SK-N-SH (cell line): ENCODE results near the gene NLRP1. TPM values are rescaled to one million over a fixed set of nuclear protein-coding genes. Genes with fewer than 3 reads are reported as not detected.

Source experiments
- CTCF ChIA-PET: fragments of 300-600, 350-600 bp; formaldehyde crosslinking; extraction: SDS; loops from one replicate; lab custom pipeline; 2021; lab: Yijun Ruan, JAX
- POLR2A ChIA-PET: fragments of 350-600 bp; sonication (Branson Sonifier 250); formaldehyde crosslinking; extraction: SDS; loops from one replicate; lab custom pipeline; 2020; ENCODE audit warnings: antibody characterized with exemption, inconsistent platforms; lab: Yijun Ruan, JAX
- DNase-seq: peaks from one replicate; pipeline ENCODE4 v3.0.0; 2012
- H2AFZ ChIP-seq: fragments of 200-600 bp; sonication (generic); 2 replicates; pipeline ENCODE4 v1.8.1; 2016; ENCODE audit warnings: antibody characterized with exemption, mild to moderate bottlenecking, low read depth
- H3F3A ChIP-seq: fragments of 200-600 bp; sonication (generic); replicated peaks from 2 replicates; pipeline ENCODE3; 2016; ENCODE audit warnings: antibody characterized with exemption, mild to moderate bottlenecking; ENCODE audit not compliant: insufficient read depth
- H3K27ac ChIP-seq, 2 experiments: fragments of 200-500 bp in 1 of 2; fragments of 200-600 bp in 1 of 2; sonication (Bioruptor generic) in 1 of 2; sonication (generic), shearing (Covaris generic) in 1 of 2; 2 replicates each; pipeline versions ENCODE4 v1.5.1 to v1.6.1; 2014 to 2016; ENCODE audit warnings: low read depth in 2 of 2, inconsistent platforms in 1 of 2, low read length in 1 of 2, mild to moderate bottlenecking in 1 of 2, mixed read lengths in 1 of 2
- H3K27me3 ChIP-seq: fragments of 200-600 bp; sonication (generic), shearing (Covaris generic); 2 replicates; pipeline ENCODE4 v1.6.1; 2016; ENCODE audit warnings: mixed run types; ENCODE audit not compliant: insufficient read depth
- H3K36me3 ChIP-seq, 2 experiments: fragments of 200-500 bp in 1 of 2; fragments of 200-600 bp in 1 of 2; sonication (Bioruptor generic) in 1 of 2; sonication (generic) in 1 of 2; replicated peaks in 1 of 2; 2 replicates each; pipeline versions ENCODE3 to v1.5.1; 2014 to 2016; ENCODE audit warnings: low read length in 1 of 2, mild to moderate bottlenecking in 1 of 2; ENCODE audit not compliant: insufficient read depth in 2 of 2, control insufficient read depth in 1 of 2
- H3K4me1 ChIP-seq, 2 experiments: fragments of 200-500 bp in 1 of 2; fragments of 200-600 bp in 1 of 2; sonication (Bioruptor generic) in 1 of 2; sonication (generic), shearing (Covaris generic) in 1 of 2; 2 replicates each; pipeline versions ENCODE4 v1.5.1 to v1.6.1; 2014 to 2016; ENCODE audit warnings: low read depth in 1 of 2, low read length in 1 of 2, mixed run types in 1 of 2; ENCODE audit not compliant: insufficient read depth in 2 of 2, control insufficient read depth in 1 of 2
- H3K4me2 ChIP-seq: fragments of 200-600 bp; sonication (generic), shearing (Covaris generic); 2 replicates; pipeline ENCODE4 v1.6.1; 2017; ENCODE audit warnings: mixed run types
- H3K4me3 ChIP-seq, 2 experiments: fragments of 200-500 bp in 1 of 2; fragments of 200-600 bp in 1 of 2; sonication (Bioruptor generic) in 1 of 2; sonication (generic), shearing (Covaris generic) in 1 of 2; 2 replicates each; pipeline versions ENCODE4 v1.5.1 to v1.8.1; 2014 to 2016; ENCODE audit warnings: low read depth in 2 of 2, inconsistent platforms in 1 of 2, low read length in 1 of 2, mild to moderate bottlenecking in 1 of 2, mixed read lengths in 1 of 2, moderate library complexity in 1 of 2
- H3K79me2 ChIP-seq: fragments of 200-600 bp; sonication (generic); 2 replicates; pipeline ENCODE4 v1.8.1; 2017; ENCODE audit warnings: mild to moderate bottlenecking; ENCODE audit not compliant: insufficient read depth
- H3K9ac ChIP-seq: fragments of 200-600 bp; sonication (generic); 2 replicates; pipeline ENCODE4 v1.6.1; 2017; ENCODE audit warnings: mixed run types
- H3K9me2 ChIP-seq: fragments of 200-600 bp; sonication (generic); 2 replicates; pipeline ENCODE4 v1.6.1; 2017; ENCODE audit warnings: mixed run types
- H3K9me3 ChIP-seq: fragments of 200-600 bp; sonication (generic); 2 replicates; pipeline ENCODE4 v1.6.1; 2017; ENCODE audit warnings: mixed run types, mild to moderate bottlenecking, moderate library complexity
- H4K20me1 ChIP-seq: fragments of 200-600 bp; sonication (generic); 2 replicates; pipeline ENCODE4 v1.6.1; 2017; ENCODE audit warnings: mild to moderate bottlenecking, mixed run types; ENCODE audit not compliant: insufficient read depth
- EP300 ChIP-seq, 2 experiments: IDR thresholded peaks; 2 replicates each; pipeline versions ENCODE4 v1.4.0 to v1.6.1; 2012; ENCODE audit warnings: borderline replicate concordance in 1 of 2, low read depth in 1 of 2, low read length in 1 of 2
- EZH2phosphoT487 ChIP-seq: fragments of 200-600 bp; sonication (generic); IDR thresholded peaks from 2 replicates; pipeline ENCODE4 v1.6.1; 2017; ENCODE audit warnings: low read depth, mixed run types, mild to moderate bottlenecking, antibody characterized with exemption, moderate library complexity, borderline replicate concordance
- FOXJ3 ChIP-seq: sonication (generic); formaldehyde crosslinking; IDR thresholded peaks from 2 replicates; pipeline ENCODE4 v1.5.1; 2020; ENCODE audit warnings: mild to moderate bottlenecking, missing genetic modification reagents
- FOXM1 ChIP-seq: IDR thresholded peaks from 2 replicates; pipeline ENCODE4 v1.4.0; 2012; ENCODE audit warnings: low read depth, mild to moderate bottlenecking
- JUND ChIP-seq: IDR thresholded peaks from 2 replicates; pipeline ENCODE4 v1.4.0; 2012
- MXI1 ChIP-seq: IDR thresholded peaks from 2 replicates; pipeline ENCODE4 v1.6.1; 2012; ENCODE audit warnings: mild to moderate bottlenecking, low read depth, low read length, improper control_type of control experiment
- NFIC ChIP-seq: IDR thresholded peaks from 2 replicates; pipeline ENCODE4 v1.4.0; 2012; ENCODE audit warnings: borderline replicate concordance
- POLR2AphosphoS5 ChIP-seq: IDR thresholded peaks from 2 replicates; pipeline ENCODE4 v1.6.1; 2012; ENCODE audit warnings: low read depth, low read length
- RAD21 ChIP-seq: IDR thresholded peaks from 2 replicates; pipeline ENCODE4 v1.6.1; 2012; ENCODE audit warnings: mild to moderate bottlenecking, low read length
- RCOR1 ChIP-seq: fragments of 150-350 bp; IDR thresholded peaks from 2 replicates; pipeline ENCODE4 v1.6.1; 2017; ENCODE audit warnings: antibody characterized with exemption, low read length
- RXRA ChIP-seq: IDR thresholded peaks from 2 replicates; pipeline ENCODE4 v1.4.0; 2012; ENCODE audit warnings: low read depth, mild to moderate bottlenecking, borderline replicate concordance
- SMC3 ChIP-seq: IDR thresholded peaks from 2 replicates; pipeline ENCODE4 v1.6.1; 2012; ENCODE audit warnings: low read depth, low read length, improper control_type of control experiment
- TEAD4 ChIP-seq: IDR thresholded peaks from 2 replicates; pipeline ENCODE4 v1.4.0; 2012; ENCODE audit warnings: mild to moderate bottlenecking, borderline replicate concordance; ENCODE audit not compliant: insufficient read depth
- YY1 ChIP-seq: IDR thresholded peaks from 2 replicates; pipeline ENCODE4 v1.4.0; 2012; ENCODE audit warnings: low read depth, mild to moderate bottlenecking
- WGBS: methylation state at CpG from one replicate; pipeline ENCODE4 v1.1.6; 2017; ENCODE audit warnings: low lambda C conversion rate; 5-methylcytosine and 5-hydroxymethylcytosine counted together
- polyA plus RNA-seq, 3 experiments: library from polyadenylated mRNA; depleted of rRNA; stranded (reverse); fragments of >200 nt; gene quantifications; 2 replicates each; pipeline ENCODE4 v1.2.3, GENCODE V29; 2012
- TF ChIP-seq, protein P1 (sequence below): fragments of 200-600 bp; sonication (generic); IDR thresholded peaks from 2 replicates; pipeline ENCODE4 v1.6.1; 2017; ENCODE audit warnings: antibody characterized with exemption, mild to moderate bottlenecking, moderate library complexity
- TF ChIP-seq, protein P2 (sequence below): fragments of 150-350 bp; IDR thresholded peaks from 2 replicates; pipeline ENCODE4 v1.6.1; 2017; ENCODE audit warnings: antibody characterized with exemption, low read length, low read depth, borderline replicate concordance
- TF ChIP-seq, protein P3 (sequence below): IDR thresholded peaks from 2 replicates; pipeline ENCODE4 v1.6.1; 2012; ENCODE audit warnings: mild to moderate bottlenecking, low read depth, low read length, moderate library complexity
- TF ChIP-seq, protein P4 (sequence below): IDR thresholded peaks from 2 replicates; pipeline ENCODE4 v1.4.0; 2012; ENCODE audit warnings: low read depth, borderline replicate concordance

NLRP1 gene
- polyA plus RNA-seq, 1 of the 3 experiments (the other 2 are of a cell fraction): 51.4 TPM

DNA sequence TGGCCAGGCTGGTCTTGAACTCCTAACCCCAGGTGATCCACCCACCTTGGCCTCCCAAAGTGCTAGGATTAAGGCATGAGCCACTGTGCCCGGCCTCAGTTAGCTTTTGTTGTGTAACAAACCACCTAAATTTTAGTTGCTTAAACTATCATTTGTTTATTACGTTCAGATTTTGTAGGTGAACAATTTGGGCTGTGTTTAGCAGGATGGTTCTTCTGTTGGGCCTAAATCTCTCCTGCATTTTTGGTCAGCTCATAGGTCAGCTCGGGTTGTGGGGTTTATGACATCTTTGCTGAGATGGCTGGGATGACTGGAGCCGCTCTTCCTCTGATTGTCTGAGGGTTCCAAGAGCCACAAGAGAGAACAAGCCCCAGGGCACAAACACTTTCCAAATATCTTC lies 21.1 kb upstream of the NLRP1 start (continued):
- TF ChIP-seq, protein P1, sequence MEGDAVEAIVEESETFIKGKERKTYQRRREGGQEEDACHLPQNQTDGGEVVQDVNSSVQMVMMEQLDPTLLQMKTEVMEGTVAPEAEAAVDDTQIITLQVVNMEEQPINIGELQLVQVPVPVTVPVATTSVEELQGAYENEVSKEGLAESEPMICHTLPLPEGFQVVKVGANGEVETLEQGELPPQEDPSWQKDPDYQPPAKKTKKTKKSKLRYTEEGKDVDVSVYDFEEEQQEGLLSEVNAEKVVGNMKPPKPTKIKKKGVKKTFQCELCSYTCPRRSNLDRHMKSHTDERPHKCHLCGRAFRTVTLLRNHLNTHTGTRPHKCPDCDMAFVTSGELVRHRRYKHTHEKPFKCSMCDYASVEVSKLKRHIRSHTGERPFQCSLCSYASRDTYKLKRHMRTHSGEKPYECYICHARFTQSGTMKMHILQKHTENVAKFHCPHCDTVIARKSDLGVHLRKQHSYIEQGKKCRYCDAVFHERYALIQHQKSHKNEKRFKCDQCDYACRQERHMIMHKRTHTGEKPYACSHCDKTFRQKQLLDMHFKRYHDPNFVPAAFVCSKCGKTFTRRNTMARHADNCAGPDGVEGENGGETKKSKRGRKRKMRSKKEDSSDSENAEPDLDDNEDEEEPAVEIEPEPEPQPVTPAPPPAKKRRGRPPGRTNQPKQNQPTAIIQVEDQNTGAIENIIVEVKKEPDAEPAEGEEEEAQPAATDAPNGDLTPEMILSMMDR: no peak
- TF ChIP-seq RXRA: no peak
- no peak for TF ChIP-seq RAD21
- TF ChIP-seq, all 33 proteins: peak for 0

DNA sequence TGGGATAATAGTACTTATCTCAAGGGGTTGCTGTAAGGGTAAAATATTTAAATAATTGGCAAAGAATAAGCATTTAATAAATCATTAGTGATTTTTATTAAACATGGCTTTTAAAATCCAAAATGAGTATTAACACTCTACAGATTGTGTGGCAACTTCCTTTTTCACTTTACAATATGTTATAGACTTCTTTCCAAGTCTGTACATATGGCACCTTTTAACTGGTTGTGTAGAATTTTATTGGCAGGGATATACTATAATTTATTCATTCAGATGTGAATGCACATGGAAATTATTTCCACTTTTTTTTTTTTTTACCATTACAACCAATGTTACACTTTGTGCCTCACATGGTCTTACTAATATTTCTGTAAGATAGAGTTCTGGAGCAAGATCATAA lies 15.7 kb upstream of the NLRP1 start:
- POLR2A ChIA-PET: no interaction called here
- Histone ChIP-seq H3K27me3 (peaks cover 48% of the 10 kb centered on the region; the same call in 1 of the 2 replicates), H4K20me1 (no peaks in the 10 kb centered on the region), H3K4me2 (no peak overlapping the region), H3K4me1 (no peaks in the 10 kb centered on the region), H2AFZ (no peak overlapping the region), H3K79me2 (no peaks in the 10 kb centered on the region), H3K9me2 (no peaks in the 10 kb centered on the region), H3K27ac (no peak overlapping the region), H3K9me3 (no peaks in the 10 kb centered on the region), H3K9ac (no peak overlapping the region), H3K36me3 (no peaks in the 10 kb centered on the region), H3F3A (no peaks in the 10 kb centered on the region), H3K4me3 (no peak overlapping the region)
- TF ChIP-seq EZH2phosphoT487: no peak
- no peak for TF ChIP-seq SMC3
- no peak for TF ChIP-seq YY1
- DNase-seq: no peak
- CTCF ChIA-PET: interaction anchor here (1.1 kb wide), 1 partner anchor 12 kb away, joined by 5 read pairs; no protein-coding TSS in a partner anchor

DNA sequence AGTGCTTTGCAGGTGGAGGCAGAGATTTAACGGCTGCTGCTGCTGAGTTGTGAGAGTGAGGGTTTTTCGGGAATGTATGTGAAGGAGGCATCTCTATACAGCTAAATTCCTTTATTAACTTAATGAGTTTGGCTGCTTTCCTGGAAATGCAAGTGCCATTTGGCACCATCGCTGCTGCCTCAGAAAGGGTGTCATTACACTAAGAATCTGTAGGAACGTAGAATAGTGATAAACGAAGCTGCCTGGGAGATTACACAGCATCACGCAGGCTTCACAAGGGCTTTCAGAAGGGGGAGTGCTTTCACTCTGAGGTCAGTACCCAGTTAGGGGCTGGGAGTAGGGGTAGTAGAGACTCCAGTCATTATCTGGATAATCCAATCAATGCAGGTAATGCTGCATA lies 14.1 kb upstream of the NLRP1 start:
- H3K4me1 ChIP-seq: no peaks in the 10 kb centered on the region
- no peaks in the 10 kb centered on the region for H3K9me2 ChIP-seq
- H3K27ac ChIP-seq: no peak overlapping the region
- no peaks in the 10 kb centered on the region for H3K79me2 ChIP-seq
- H2AFZ ChIP-seq: no peak overlapping the region
- H3K9me3 ChIP-seq: no peaks in the 10 kb centered on the region
- no peak overlapping the region for H3K4me3 ChIP-seq
- DNase-seq: no peak
- H3K36me3 ChIP-seq: no peaks in the 10 kb centered on the region
- no peaks in the 10 kb centered on the region for H4K20me1 ChIP-seq
- H3K9ac ChIP-seq: no peak overlapping the region
- POLR2A ChIA-PET: no interaction called here
- H3K4me2 ChIP-seq: no peak overlapping the region
- H3F3A ChIP-seq: no peaks in the 10 kb centered on the region
- CTCF ChIA-PET: interaction anchor here (0.9 to 1.2 kb wide), 2 partner anchors 108 to 823 kb away, joined by 3 to 4 read pairs; no protein-coding TSS in a partner anchor
- 0% methylated on average over 6 of the region's 6 CpGs for WGBS
- H3K27me3 ChIP-seq: peaks cover 45% of the 10 kb centered on the region; the same call in 1 of the 2 replicates
- TF ChIP-seq POLR2AphosphoS5: no peak
- TF ChIP-seq TEAD4: no peak
- TF ChIP-seq NFIC: no peak
- no peak for TF ChIP-seq FOXJ3 (CRISPR knock-in tag)
- TF ChIP-seq JUND: no peak
- no peak for TF ChIP-seq EP300 (IDR thresholded peaks at IDR 0.05; ENCODE audit: borderline replicate concordance in 1 of 2, low read depth in 1 of 2, low read length in 1 of 2)
- TF ChIP-seq, protein P2, sequence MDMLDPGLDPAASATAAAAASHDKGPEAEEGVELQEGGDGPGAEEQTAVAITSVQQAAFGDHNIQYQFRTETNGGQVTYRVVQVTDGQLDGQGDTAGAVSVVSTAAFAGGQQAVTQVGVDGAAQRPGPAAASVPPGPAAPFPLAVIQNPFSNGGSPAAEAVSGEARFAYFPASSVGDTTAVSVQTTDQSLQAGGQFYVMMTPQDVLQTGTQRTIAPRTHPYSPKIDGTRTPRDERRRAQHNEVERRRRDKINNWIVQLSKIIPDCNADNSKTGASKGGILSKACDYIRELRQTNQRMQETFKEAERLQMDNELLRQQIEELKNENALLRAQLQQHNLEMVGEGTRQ: no peak
- TF ChIP-seq, protein P3, sequence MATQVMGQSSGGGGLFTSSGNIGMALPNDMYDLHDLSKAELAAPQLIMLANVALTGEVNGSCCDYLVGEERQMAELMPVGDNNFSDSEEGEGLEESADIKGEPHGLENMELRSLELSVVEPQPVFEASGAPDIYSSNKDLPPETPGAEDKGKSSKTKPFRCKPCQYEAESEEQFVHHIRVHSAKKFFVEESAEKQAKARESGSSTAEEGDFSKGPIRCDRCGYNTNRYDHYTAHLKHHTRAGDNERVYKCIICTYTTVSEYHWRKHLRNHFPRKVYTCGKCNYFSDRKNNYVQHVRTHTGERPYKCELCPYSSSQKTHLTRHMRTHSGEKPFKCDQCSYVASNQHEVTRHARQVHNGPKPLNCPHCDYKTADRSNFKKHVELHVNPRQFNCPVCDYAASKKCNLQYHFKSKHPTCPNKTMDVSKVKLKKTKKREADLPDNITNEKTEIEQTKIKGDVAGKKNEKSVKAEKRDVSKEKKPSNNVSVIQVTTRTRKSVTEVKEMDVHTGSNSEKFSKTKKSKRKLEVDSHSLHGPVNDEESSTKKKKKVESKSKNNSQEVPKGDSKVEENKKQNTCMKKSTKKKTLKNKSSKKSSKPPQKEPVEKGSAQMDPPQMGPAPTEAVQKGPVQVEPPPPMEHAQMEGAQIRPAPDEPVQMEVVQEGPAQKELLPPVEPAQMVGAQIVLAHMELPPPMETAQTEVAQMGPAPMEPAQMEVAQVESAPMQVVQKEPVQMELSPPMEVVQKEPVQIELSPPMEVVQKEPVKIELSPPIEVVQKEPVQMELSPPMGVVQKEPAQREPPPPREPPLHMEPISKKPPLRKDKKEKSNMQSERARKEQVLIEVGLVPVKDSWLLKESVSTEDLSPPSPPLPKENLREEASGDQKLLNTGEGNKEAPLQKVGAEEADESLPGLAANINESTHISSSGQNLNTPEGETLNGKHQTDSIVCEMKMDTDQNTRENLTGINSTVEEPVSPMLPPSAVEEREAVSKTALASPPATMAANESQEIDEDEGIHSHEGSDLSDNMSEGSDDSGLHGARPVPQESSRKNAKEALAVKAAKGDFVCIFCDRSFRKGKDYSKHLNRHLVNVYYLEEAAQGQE: no peak
- no peak for TF ChIP-seq RAD21
- no peak for TF ChIP-seq FOXM1
- TF ChIP-seq YY1: no peak
- TF ChIP-seq, protein P4, sequence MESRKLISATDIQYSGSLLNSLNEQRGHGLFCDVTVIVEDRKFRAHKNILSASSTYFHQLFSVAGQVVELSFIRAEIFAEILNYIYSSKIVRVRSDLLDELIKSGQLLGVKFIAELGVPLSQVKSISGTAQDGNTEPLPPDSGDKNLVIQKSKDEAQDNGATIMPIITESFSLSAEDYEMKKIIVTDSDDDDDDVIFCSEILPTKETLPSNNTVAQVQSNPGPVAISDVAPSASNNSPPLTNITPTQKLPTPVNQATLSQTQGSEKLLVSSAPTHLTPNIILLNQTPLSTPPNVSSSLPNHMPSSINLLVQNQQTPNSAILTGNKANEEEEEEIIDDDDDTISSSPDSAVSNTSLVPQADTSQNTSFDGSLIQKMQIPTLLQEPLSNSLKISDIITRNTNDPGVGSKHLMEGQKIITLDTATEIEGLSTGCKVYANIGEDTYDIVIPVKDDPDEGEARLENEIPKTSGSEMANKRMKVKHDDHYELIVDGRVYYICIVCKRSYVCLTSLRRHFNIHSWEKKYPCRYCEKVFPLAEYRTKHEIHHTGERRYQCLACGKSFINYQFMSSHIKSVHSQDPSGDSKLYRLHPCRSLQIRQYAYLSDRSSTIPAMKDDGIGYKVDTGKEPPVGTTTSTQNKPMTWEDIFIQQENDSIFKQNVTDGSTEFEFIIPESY: no peak
- no peak for TF ChIP-seq RCOR1
- TF ChIP-seq MXI1: no peak
